MM.1S (cell line): ENCODE results near the gene IQCB1.
A peak's percentile ranks its signal among the peaks of the same experiment; 100 is the strongest.

Experiments
- DNase-seq: peaks from one replicate; pipeline ENCODE4 v3.0.0-alpha.2; 2015
- H2AFZ ChIP-seq: fragments of 300-600 bp; sonication (generic); 2 replicates; pipeline ENCODE4 v1.6.0; 2016; ENCODE audit warnings: antibody characterized with exemption, low read length
- H3F3A ChIP-seq: fragments of 300-600 bp; sonication (generic); 2 replicates; pipeline ENCODE4 v1.6.1; 2016; ENCODE audit warnings: mild to moderate bottlenecking, antibody characterized with exemption, low read length, moderate library complexity, mixed read lengths; ENCODE audit not compliant: insufficient read depth
- H3K27ac ChIP-seq: fragments of 300-600 bp; sonication (generic); 2 replicates; pipeline ENCODE4 v1.5.1; 2016; ENCODE audit warnings: mild to moderate bottlenecking, low read length
- H3K27me3 ChIP-seq: fragments of 300-600 bp; sonication (generic); replicated peaks from 2 replicates; pipeline ENCODE4 v1.6.0; 2016; ENCODE audit warnings: low read length; ENCODE audit not compliant: insufficient read depth
- H3K36me3 ChIP-seq: fragments of 300-600 bp; sonication (generic); replicated peaks from 2 replicates; pipeline ENCODE4 v1.6.1; 2016; ENCODE audit warnings: mild to moderate bottlenecking, low read length, mixed read lengths; ENCODE audit not compliant: insufficient read depth
- H3K4me1 ChIP-seq: fragments of 300-600 bp; sonication (generic); 2 replicates; pipeline ENCODE4 v1.6.1; 2016; ENCODE audit warnings: low read length, mixed read lengths
- H3K4me2 ChIP-seq: fragments of 300-600 bp; sonication (generic); 2 replicates; pipeline ENCODE4 v1.6.0; 2016; ENCODE audit warnings: low read depth, low read length
- H3K4me3 ChIP-seq: fragments of 300-600 bp; sonication (generic); 2 replicates; pipeline ENCODE4 v1.5.1; 2016; ENCODE audit warnings: low read length, mixed read lengths
- H3K79me2 ChIP-seq: fragments of 300-600 bp; sonication (generic); 2 replicates; pipeline ENCODE4 v1.6.1; 2016; ENCODE audit warnings: mixed run types, low read length, mixed read lengths
- H3K9ac ChIP-seq: fragments of 300-600 bp; sonication (generic); 2 replicates; pipeline ENCODE4 v1.6.1; 2016; ENCODE audit warnings: low read length, mixed read lengths
- H3K9me2 ChIP-seq: fragments of 300-600 bp; sonication (generic); replicated peaks from 2 replicates; pipeline ENCODE4 v1.6.1; 2016; ENCODE audit warnings: mild to moderate bottlenecking, low read length, mixed read lengths; ENCODE audit not compliant: insufficient read depth
- H3K9me3 ChIP-seq: fragments of 300-600 bp; sonication (generic); replicated peaks from 2 replicates; pipeline ENCODE4 v1.6.1; 2016; ENCODE audit warnings: mild to moderate bottlenecking, low read length, mixed read lengths; ENCODE audit not compliant: insufficient read depth
- H4K20me1 ChIP-seq: fragments of 300-600 bp; sonication (generic); 2 replicates; pipeline ENCODE4 v1.6.1; 2016; ENCODE audit warnings: mild to moderate bottlenecking, low read length, moderate library complexity, mixed read lengths; ENCODE audit not compliant: insufficient read depth
- EZH2 ChIP-seq: fragments of 300-600 bp; sonication (generic); optimal IDR thresholded peaks from 2 replicates; pipeline ENCODE3; 2017; ENCODE audit warnings: low read depth, mild to moderate bottlenecking, antibody characterized with exemption, low read length, mixed read lengths
- EZH2phosphoT487 ChIP-seq: fragments of 300-600 bp; sonication (generic); IDR thresholded peaks from 2 replicates; pipeline ENCODE4 v1.6.1; 2018; ENCODE audit warnings: antibody characterized with exemption, low read length
- TF ChIP-seq, protein P1 (sequence below): fragments of 300-600 bp; sonication (generic); IDR thresholded peaks from 2 replicates; pipeline ENCODE4 v1.5.1; 2016; ENCODE audit warnings: antibody characterized with exemption, low read length, mixed read lengths

Gene IQCB1

DNA sequence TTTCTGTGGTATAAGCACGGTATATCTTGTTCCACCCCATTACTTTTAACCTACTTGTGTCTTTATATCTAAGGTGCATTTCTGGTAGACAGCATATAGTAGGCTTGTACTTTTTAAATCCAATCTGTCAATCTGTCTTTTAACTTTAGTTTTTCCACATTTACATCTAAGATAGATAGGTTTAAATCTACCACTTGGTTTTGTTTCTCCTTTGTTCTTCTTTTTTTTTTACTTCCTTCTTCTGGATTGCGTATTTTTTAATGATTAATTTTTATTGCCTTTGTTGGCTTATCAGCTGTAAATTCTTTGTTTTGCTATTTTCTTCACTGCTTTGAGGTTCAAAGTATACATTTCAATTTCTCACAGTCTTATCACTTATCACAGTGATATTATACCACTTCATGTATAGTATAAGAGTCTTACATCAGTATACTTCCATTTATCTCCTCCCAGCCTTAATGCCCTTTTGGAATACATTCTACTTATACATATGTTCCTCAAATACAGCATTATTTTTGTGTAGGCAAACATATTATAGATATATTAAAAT, 31.0 kb downstream of the IQCB1 start:
- no peaks in the 10 kb centered on the region for H3K9me3 ChIP-seq

DNA sequence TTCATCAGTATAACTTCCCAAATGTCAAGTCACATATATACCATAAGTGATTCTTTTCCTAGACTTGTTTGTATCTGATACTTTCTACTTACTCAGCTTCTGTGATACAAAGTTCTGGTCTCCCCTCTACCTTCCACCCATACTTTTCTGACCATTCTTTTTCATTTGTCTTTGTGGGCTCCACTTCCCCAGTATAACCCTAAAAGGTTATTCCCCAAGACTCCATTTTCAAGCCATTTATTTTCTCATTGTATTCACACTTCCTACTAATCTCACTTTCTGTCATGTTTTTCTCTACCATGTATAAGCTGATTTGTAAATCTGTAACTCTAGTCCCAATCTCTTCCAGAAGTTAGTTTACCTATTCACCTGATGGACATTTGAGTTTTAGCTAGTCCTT, 34.0 kb downstream of the IQCB1 start:
- no peaks in the 10 kb centered on the region for H3K27me3 ChIP-seq
- TF ChIP-seq, protein P1, sequence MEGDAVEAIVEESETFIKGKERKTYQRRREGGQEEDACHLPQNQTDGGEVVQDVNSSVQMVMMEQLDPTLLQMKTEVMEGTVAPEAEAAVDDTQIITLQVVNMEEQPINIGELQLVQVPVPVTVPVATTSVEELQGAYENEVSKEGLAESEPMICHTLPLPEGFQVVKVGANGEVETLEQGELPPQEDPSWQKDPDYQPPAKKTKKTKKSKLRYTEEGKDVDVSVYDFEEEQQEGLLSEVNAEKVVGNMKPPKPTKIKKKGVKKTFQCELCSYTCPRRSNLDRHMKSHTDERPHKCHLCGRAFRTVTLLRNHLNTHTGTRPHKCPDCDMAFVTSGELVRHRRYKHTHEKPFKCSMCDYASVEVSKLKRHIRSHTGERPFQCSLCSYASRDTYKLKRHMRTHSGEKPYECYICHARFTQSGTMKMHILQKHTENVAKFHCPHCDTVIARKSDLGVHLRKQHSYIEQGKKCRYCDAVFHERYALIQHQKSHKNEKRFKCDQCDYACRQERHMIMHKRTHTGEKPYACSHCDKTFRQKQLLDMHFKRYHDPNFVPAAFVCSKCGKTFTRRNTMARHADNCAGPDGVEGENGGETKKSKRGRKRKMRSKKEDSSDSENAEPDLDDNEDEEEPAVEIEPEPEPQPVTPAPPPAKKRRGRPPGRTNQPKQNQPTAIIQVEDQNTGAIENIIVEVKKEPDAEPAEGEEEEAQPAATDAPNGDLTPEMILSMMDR = no peak
- TF ChIP-seq EZH2 (no peak), EZH2phosphoT487 (no peak)
- peaks cover 10% of the 10 kb centered on the region for H3K36me3 ChIP-seq
- no peak overlapping the region for H3K9ac ChIP-seq
- H4K20me1 ChIP-seq = no peaks in the 10 kb centered on the region
- H3K9me3 ChIP-seq = no peaks in the 10 kb centered on the region
- H3K4me1 ChIP-seq = peaks cover 28% of the 10 kb centered on the region
- H2AFZ ChIP-seq = no peak overlapping the region
- H3K4me2 ChIP-seq = no peak overlapping the region
- H3K27ac ChIP-seq = no peak overlapping the region
- no peaks in the 10 kb centered on the region for H3K9me2 ChIP-seq
- H3K4me3 ChIP-seq = no peak overlapping the region
- H3K79me2 ChIP-seq = peaks cover 29% of the 10 kb centered on the region
- DNase-seq = no peak
- H3F3A ChIP-seq = peaks cover 10% of the 10 kb centered on the region

More for the DNA sequence above, 31.0 kb downstream of the IQCB1 start:
- DNase-seq = no peak
- Histone ChIP-seq H3K4me1 (peaks cover 24% of the 10 kb centered on the region), H3K36me3 (peaks cover 25% of the 10 kb centered on the region), H3K27ac (no peak overlapping the region), H4K20me1 (no peaks in the 10 kb centered on the region), H3K27me3 (no peaks in the 10 kb centered on the region), H3F3A (peaks cover 13% of the 10 kb centered on the region), H3K9ac (no peak overlapping the region), H3K9me2 (no peaks in the 10 kb centered on the region), H3K4me3 (no peak overlapping the region), H2AFZ (no peak overlapping the region), H3K79me2 (peaks cover 40% of the 10 kb centered on the region), H3K4me2 (no peak overlapping the region)
- TF ChIP-seq, protein P1 = no peak
- no peak for TF ChIP-seq EZH2phosphoT487
- no peak for TF ChIP-seq EZH2

DNA sequence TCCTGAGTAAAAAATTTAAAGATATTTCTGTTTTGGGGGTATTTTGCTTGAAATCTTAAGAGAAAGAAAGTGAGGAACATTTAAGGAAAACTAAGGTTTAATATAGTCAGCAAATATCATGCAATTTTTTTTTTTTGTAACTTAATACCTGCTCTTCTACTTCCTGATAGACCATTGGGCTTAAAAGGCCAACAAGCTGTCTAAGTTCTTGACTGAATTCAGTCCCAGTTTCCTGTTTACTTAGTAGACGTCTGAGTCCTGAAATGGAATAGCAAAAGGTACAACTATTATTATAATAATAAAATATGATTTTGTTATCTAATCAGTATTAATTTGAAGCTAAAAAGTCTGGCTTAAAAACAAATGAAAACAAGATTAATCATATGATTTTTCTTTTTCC, 37.9 kb downstream of the IQCB1 start:
- no peaks in the 10 kb centered on the region for H4K20me1 ChIP-seq
- peak overlapping the region; percentile 85; the same call in 1 of the 2 replicates for H3K27ac ChIP-seq
- DNase-seq = peak; percentile 51
- no peak overlapping the region for H3K4me3 ChIP-seq
- TF ChIP-seq EZH2 = no peak
- TF ChIP-seq, protein P1 = no peak
- TF ChIP-seq EZH2phosphoT487 = no peak
- H3K9me3 ChIP-seq = no peaks in the 10 kb centered on the region
- peaks cover 42% of the 10 kb centered on the region for H3F3A ChIP-seq
- H2AFZ ChIP-seq = no peak overlapping the region
- peak overlapping the region; percentile 73; the same call in 1 of the 2 replicates for H3K4me2 ChIP-seq
- H3K9ac ChIP-seq = no peak overlapping the region
- H3K4me1 ChIP-seq = peaks cover 51% of the 10 kb centered on the region
- no peaks in the 10 kb centered on the region for H3K27me3 ChIP-seq
- no peaks in the 10 kb centered on the region for H3K9me2 ChIP-seq
- peaks cover 41% of the 10 kb centered on the region for H3K79me2 ChIP-seq
- no peaks in the 10 kb centered on the region for H3K36me3 ChIP-seq
